C4-2B (cell line): ENCODE measurements around the gene PAMR1.

Source experiments
- CTCF ChIP-seq: fragments of 450-650 bp; conservative IDR thresholded peaks from 2 replicates; pipeline ENCODE4 v1.5.1; 2017; ENCODE audit warnings: mild to moderate bottlenecking
- ZFX ChIP-seq: fragments of 450-650 bp; IDR thresholded peaks from 2 replicates; pipeline ENCODE4 v1.6.1; 2017

GRCh38 chr11:35549787-35550186, 24.4 kb upstream of the PAMR1 start:
- TF ChIP-seq CTCF (no peak), ZFX (no peak)
